ENCODE data around the gene ATXN7L1.

ATXN7L1 gene

GRCh38 chr7:105876091-105876963, at the start of gene ATXN7L1:
Gene ATXN7L1, minus strand, starts transcription at chr7:105876599. Its CDS starts 41 bp downstream, at chr7:105876558.
- H3K27ac ChIP-seq (ENCODE audit: low read length): no peak within 1 kb of the TSS

GRCh38 chr7:105926131-105926530, 49.7 kb upstream of the ATXN7L1 start:
- peaks cover 28% of the 10 kb centered on the region for H3K27me3 ChIP-seq (ENCODE audit: low read depth, low read length)
- no peaks in the 10 kb centered on the region for H4K20me1 ChIP-seq (ENCODE audit: insufficient read depth, low read length)
- no peak overlapping the region for H3K27ac ChIP-seq (ENCODE audit: low read length)
- no peaks in the 10 kb centered on the region for H3K79me2 ChIP-seq (ENCODE audit: low read length)
- peaks cover 13% of the 10 kb centered on the region; the same call in 1 of the 2 replicates for H3K9me3 ChIP-seq (ENCODE audit: insufficient read depth, low read length)
- no peak overlapping the region for H3K4me2 ChIP-seq (ENCODE audit: low read length)
- no peak overlapping the region for H3K9ac ChIP-seq (ENCODE audit: low read length)
- TF ChIP-seq CTCF (IDR thresholded peaks at IDR 0.05; ENCODE audit: low read depth, low read length) (no peak), EZH2phosphoT487 (IDR thresholded peaks at IDR 0.05; ENCODE audit: low read depth) (no peak)
- no peak overlapping the region for H3K4me3 ChIP-seq (ENCODE audit: low read length)
- peaks cover 12% of the 10 kb centered on the region for H3K36me3 ChIP-seq (replicated peaks; ENCODE audit: low read depth, low read length)
- no peak overlapping the region for H2AFZ ChIP-seq (ENCODE audit: low read depth, low read length)
- peaks cover 16% of the 10 kb centered on the region for H3K4me1 ChIP-seq (ENCODE audit: low read length)

More at GRCh38 chr7:105876091-105876963, at the start of gene ATXN7L1:
- Histone ChIP-seq H3K79me2 (ENCODE audit: low read length) (no peaks in the 10 kb centered on the region), H2AFZ (ENCODE audit: low read depth, low read length) (peak within 1 kb of the TSS; percentile 99), H3K4me1 (ENCODE audit: low read length) (peaks cover 24% of the 10 kb centered on the region), H3K36me3 (replicated peaks; ENCODE audit: low read depth, low read length) (no peaks in the 10 kb centered on the region), H3K4me2 (ENCODE audit: low read length) (peak within 1 kb of the TSS; percentile 100), H3K9ac (ENCODE audit: low read length) (peak within 1 kb of the TSS; percentile 64), H4K20me1 (ENCODE audit: insufficient read depth, low read length) (no peaks in the 10 kb centered on the region), H3K9me3 (ENCODE audit: insufficient read depth, low read length) (no peaks in the 10 kb centered on the region), H3K27me3 (ENCODE audit: low read depth, low read length) (peaks cover 51% of the 10 kb centered on the region), H3K4me3 (ENCODE audit: low read length) (peak within 1 kb of the TSS; percentile 96)
- TF ChIP-seq CTCF (IDR thresholded peaks at IDR 0.05; ENCODE audit: low read depth, low read length) (no peak; the same call in 1 of the 2 replicates), EZH2phosphoT487 (IDR thresholded peaks at IDR 0.05; ENCODE audit: low read depth) (no peak)

GRCh38 chr7:105924945-105925344, 48.5 kb upstream of the ATXN7L1 start:
- no peak for TF ChIP-seq EZH2phosphoT487 (IDR thresholded peaks at IDR 0.05; ENCODE audit: low read depth)
- TF ChIP-seq CTCF (IDR thresholded peaks at IDR 0.05; ENCODE audit: low read depth, low read length): no peak
- H3K4me2 ChIP-seq (ENCODE audit: low read length): peak overlapping the region; percentile 35
- peaks cover 13% of the 10 kb centered on the region; the same call in 1 of the 2 replicates for H3K9me3 ChIP-seq (ENCODE audit: insufficient read depth, low read length)
- no peaks in the 10 kb centered on the region for H3K79me2 ChIP-seq (ENCODE audit: low read length)
- no peak overlapping the region for H2AFZ ChIP-seq (ENCODE audit: low read depth, low read length)
- no peak overlapping the region for H3K4me3 ChIP-seq (ENCODE audit: low read length)
- no peak overlapping the region for H3K9ac ChIP-seq (ENCODE audit: low read length)
- peaks cover 28% of the 10 kb centered on the region for H3K27me3 ChIP-seq (ENCODE audit: low read depth, low read length)
- peaks cover 12% of the 10 kb centered on the region for H3K36me3 ChIP-seq (replicated peaks; ENCODE audit: low read depth, low read length)
- peaks cover 16% of the 10 kb centered on the region for H3K4me1 ChIP-seq (ENCODE audit: low read length)
- H4K20me1 ChIP-seq (ENCODE audit: insufficient read depth, low read length): no peaks in the 10 kb centered on the region
- H3K27ac ChIP-seq (ENCODE audit: low read length): peak overlapping the region; percentile 71

- Histone ChIP-seq H2AFZ (ENCODE audit: low read depth, low read length) (no peak overlapping the region), H3K4me3 (ENCODE audit: low read length) (no peak overlapping the region), H3K27ac (ENCODE audit: low read length) (no peak overlapping the region), H3K27me3 (ENCODE audit: low read depth, low read length) (peaks cover under 1% of the 10 kb centered on the region; the same call in 1 of the 2 replicates), H3K9ac (ENCODE audit: low read length) (no peak overlapping the region), H4K20me1 (ENCODE audit: insufficient read depth, low read length) (no peaks in the 10 kb centered on the region), H3K9me3 (ENCODE audit: insufficient read depth, low read length) (peaks cover 13% of the 10 kb centered on the region; the same call in 1 of the 2 replicates), H3K4me2 (ENCODE audit: low read length) (no peak overlapping the region), H3K79me2 (ENCODE audit: low read length) (no peaks in the 10 kb centered on the region), H3K36me3 (replicated peaks; ENCODE audit: low read depth, low read length) (peaks cover 12% of the 10 kb centered on the region), H3K4me1 (ENCODE audit: low read length) (peaks cover 15% of the 10 kb centered on the region)
- TF ChIP-seq CTCF (IDR thresholded peaks at IDR 0.05; ENCODE audit: low read depth, low read length) (no peak), EZH2phosphoT487 (IDR thresholded peaks at IDR 0.05; ENCODE audit: low read depth) (no peak)
These were observed 44.4 kb upstream of the ATXN7L1 start for GRCh38 chr7:105920766-105921165.

All from OCI-LY3 (cell line).